Hepatocyte (in vitro differentiated cells): ENCODE measurements around the gene ALDH3A1.

Experiments used
- CTCF ChIP-seq: fragments of 200-600 bp; sonication (generic); IDR thresholded peaks from 2 replicates; pipeline ENCODE4 v1.5.1; 2016; ENCODE audit warnings: antibody characterized with exemption, mild to moderate bottlenecking; ENCODE audit not compliant: poor library complexity
- EZH2 ChIP-seq: fragments of 200-600 bp; sonication (generic); IDR thresholded peaks from 2 replicates; pipeline ENCODE4 v1.6.1; 2016; ENCODE audit warnings: antibody characterized with exemption, mild to moderate bottlenecking, borderline replicate concordance
- EZH2phosphoT487 ChIP-seq: fragments of 200-600 bp; sonication (generic); IDR thresholded peaks from one replicate; pipeline ENCODE4 v1.6.1; 2018; ENCODE audit warnings: antibody characterized with exemption, mild to moderate bottlenecking, low read depth, moderate library complexity; ENCODE audit not compliant: unreplicated experiment, severe bottlenecking

GRCh38 chr17:19736071-19736470, 12.0 kb downstream of the ALDH3A1 start:
- TF ChIP-seq CTCF, result no peak
- no peak for TF ChIP-seq EZH2
- no peak for TF ChIP-seq EZH2phosphoT487
